ENCODE results near the gene UGT2B11.
"Not testable (repeated sequence)": the region's sequence is repeated elsewhere in the genome, so short reads cannot be mapped to it uniquely, and the experiment has no call there.

Gene UGT2B11

GRCh38 chr4:69169171-69169570 is 45.4 kb downstream of the UGT2B11 start:
- not testable (repeated sequence) for DNase-seq (ENCODE audit: low read depth in 2 of 2)

DNA sequence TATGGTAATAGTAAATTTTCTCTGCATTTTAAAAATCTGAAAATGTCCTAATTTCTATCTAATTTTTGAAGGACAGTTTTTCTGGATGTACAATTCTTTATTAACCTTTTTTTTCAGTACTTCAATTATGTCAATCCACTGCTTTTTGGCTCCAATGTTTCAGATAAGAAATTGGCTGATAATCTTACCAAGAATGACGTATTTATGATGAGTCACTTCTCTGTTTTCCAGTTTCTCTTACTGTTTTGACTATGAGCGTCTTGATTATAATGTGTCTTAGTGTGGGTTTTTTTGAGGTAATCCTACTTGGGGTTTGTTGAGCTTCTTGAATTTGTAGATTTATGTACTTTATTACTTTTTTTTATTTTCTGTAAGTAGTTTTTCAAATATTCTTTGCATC is 47.2 kb downstream of the UGT2B11 start:
- no peak for DNase-seq (ENCODE audit: low read depth in 2 of 2)

GRCh38 chr4:69166376-69166775 is 48.2 kb downstream of the UGT2B11 start:
- DNase-seq (ENCODE audit: low read depth in 2 of 2) = not testable (repeated sequence)

- DNase-seq (ENCODE audit: low read depth in 2 of 2) = not testable (repeated sequence)
Observed at GRCh38 chr4:69165707-69166106, 48.8 kb downstream of the UGT2B11 start.

DNA sequence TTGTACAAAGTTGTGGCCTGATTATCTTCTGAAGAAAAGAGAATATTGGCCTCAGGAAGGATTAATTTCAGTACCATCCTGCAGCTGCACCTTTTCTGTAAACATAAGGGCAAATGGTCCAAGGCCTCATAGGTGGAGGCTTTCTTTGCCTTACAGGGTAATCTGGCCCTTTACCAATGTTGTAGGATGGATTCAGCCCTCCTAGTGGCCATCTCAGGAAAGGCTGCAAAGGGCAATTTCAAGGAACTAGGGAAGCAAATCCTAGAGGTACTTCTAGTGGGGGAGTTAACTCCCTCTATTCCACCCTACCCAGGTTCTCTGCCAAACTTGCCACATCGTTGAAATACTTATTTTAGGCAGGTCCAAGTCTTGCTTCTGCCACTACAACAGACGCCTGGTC is 57.6 kb downstream of the UGT2B11 start:
- no peak for DNase-seq (ENCODE audit: low read depth in 2 of 2)

- DNase-seq (ENCODE audit: low read depth in 2 of 2) = no peak
Observed at GRCh38 chr4:69154021-69154420, 60.5 kb downstream of the UGT2B11 start.
